HFF-Myc (cell line): ENCODE results near the gene UNC13B.

Source experiments
- DNase-seq: peaks from one replicate; pipeline ENCODE4 v3.0.0-alpha.2; 2011; ENCODE audit warnings: low read depth; ENCODE audit errors: extremely low read depth
- H3K4me3 ChIP-seq: replicated peaks from 2 replicates; pipeline ENCODE4 v1.5.1; 2011; ENCODE audit warnings: low read depth, mild to moderate bottlenecking, control low read depth, low read length
- CTCF ChIP-seq: IDR thresholded peaks from 2 replicates; pipeline ENCODE4 v1.5.1; 2012; ENCODE audit warnings: mild to moderate bottlenecking, low read depth, low read length, control low read depth; ENCODE audit errors: missing control alignments

UNC13B gene

GRCh38 chr9:35422346-35422745, 260.5 kb downstream of the UNC13B start:
- no peak for DNase-seq
- H3K4me3 ChIP-seq: no peak overlapping the region
- TF ChIP-seq CTCF: no peak

GRCh38 chr9:35422753-35423152, 260.9 kb downstream of the UNC13B start:
- no peak for TF ChIP-seq CTCF
- no peak for DNase-seq
- H3K4me3 ChIP-seq: no peak overlapping the region

GRCh38 chr9:35423499-35423898, 261.7 kb downstream of the UNC13B start:
- no peak for DNase-seq
- no peak for TF ChIP-seq CTCF

GRCh38 chr9:35424356-35425352, 262.8 kb downstream of the UNC13B start:
- TF ChIP-seq CTCF: no peak
- H3K4me3 ChIP-seq: no peak overlapping the region
- DNase-seq: no peak

More at GRCh38 chr9:35423499-35423898, 261.7 kb downstream of the UNC13B start:
- H3K4me3 ChIP-seq: no peak overlapping the region

- no peak overlapping the region for H3K4me3 ChIP-seq
These were observed 264.8 kb downstream of the UNC13B start for GRCh38 chr9:35426627-35427026.

GRCh38 chr9:35431467-35431866, 269.7 kb downstream of the UNC13B start:
- H3K4me3 ChIP-seq: no peak overlapping the region
- DNase-seq: no peak
- TF ChIP-seq CTCF: no peak

More at GRCh38 chr9:35426627-35427026, 264.8 kb downstream of the UNC13B start:
- no peak for TF ChIP-seq CTCF
- no peak for DNase-seq

GRCh38 chr9:35432076-35432475, 270.3 kb downstream of the UNC13B start:
- DNase-seq: no peak
- H3K4me3 ChIP-seq: no peak overlapping the region
- TF ChIP-seq CTCF: no peak
